RWPE2 (cell line): ENCODE results near the gene SORCS2.

ENCODE experiments used
- ATAC-seq: fragments of 200-7000 bp; cut with Tn5 transposase; 3 replicates; pipeline ENCODE4 v1.9.1; 2021; ENCODE audit warnings: low read depth
- DNase-seq: peaks from one replicate; pipeline ENCODE4 v3.0.0-alpha.2; 2020; ENCODE audit warnings: low spot score
- H3K27ac ChIP-seq: fragments of 450-650 bp; 2 replicates; pipeline ENCODE4 v1.5.1; 2017; ENCODE audit warnings: mild to moderate bottlenecking; ENCODE audit not compliant: poor library complexity, severe bottlenecking
- H3K27me3 ChIP-seq: fragments of 250-450 bp; sonication (Bioruptor Pico); 2 replicates; pipeline ENCODE4 v1.5.1; 2021; ENCODE audit warnings: mild to moderate bottlenecking, moderate library complexity; ENCODE audit not compliant: insufficient read depth, poor library complexity, severe bottlenecking
- H3K36me3 ChIP-seq: fragments of 250-450 bp; sonication (Bioruptor Pico); 2 replicates; pipeline ENCODE4 v1.5.1; 2020; ENCODE audit warnings: low read depth, mild to moderate bottlenecking, moderate library complexity
- H3K4me1 ChIP-seq: fragments of 250-450 bp; sonication (Bioruptor Pico); 2 replicates; pipeline ENCODE4 v1.5.1; 2021; ENCODE audit warnings: mild to moderate bottlenecking, moderate library complexity; ENCODE audit not compliant: insufficient read depth, poor library complexity, severe bottlenecking
- H3K4me3 ChIP-seq: fragments of 250-450 bp; sonication (Bioruptor Pico); 2 replicates; pipeline ENCODE4 v1.5.1; 2021; ENCODE audit warnings: mild to moderate bottlenecking, moderate library complexity; ENCODE audit not compliant: severe bottlenecking
- H3K9me3 ChIP-seq: fragments of 250-450 bp; sonication (Bioruptor Pico); 2 replicates; pipeline ENCODE4 v1.5.1; 2021; ENCODE audit warnings: mild to moderate bottlenecking, moderate library complexity; ENCODE audit not compliant: severe bottlenecking
- TF ChIP-seq, protein P1 (sequence below): fragments of 450-650 bp; IDR thresholded peaks from one replicate; pipeline ENCODE4 v1.5.1; 2017; ENCODE audit warnings: mild to moderate bottlenecking, moderate library complexity; ENCODE audit not compliant: poor library complexity, severe bottlenecking

SORCS2 gene

DNA sequence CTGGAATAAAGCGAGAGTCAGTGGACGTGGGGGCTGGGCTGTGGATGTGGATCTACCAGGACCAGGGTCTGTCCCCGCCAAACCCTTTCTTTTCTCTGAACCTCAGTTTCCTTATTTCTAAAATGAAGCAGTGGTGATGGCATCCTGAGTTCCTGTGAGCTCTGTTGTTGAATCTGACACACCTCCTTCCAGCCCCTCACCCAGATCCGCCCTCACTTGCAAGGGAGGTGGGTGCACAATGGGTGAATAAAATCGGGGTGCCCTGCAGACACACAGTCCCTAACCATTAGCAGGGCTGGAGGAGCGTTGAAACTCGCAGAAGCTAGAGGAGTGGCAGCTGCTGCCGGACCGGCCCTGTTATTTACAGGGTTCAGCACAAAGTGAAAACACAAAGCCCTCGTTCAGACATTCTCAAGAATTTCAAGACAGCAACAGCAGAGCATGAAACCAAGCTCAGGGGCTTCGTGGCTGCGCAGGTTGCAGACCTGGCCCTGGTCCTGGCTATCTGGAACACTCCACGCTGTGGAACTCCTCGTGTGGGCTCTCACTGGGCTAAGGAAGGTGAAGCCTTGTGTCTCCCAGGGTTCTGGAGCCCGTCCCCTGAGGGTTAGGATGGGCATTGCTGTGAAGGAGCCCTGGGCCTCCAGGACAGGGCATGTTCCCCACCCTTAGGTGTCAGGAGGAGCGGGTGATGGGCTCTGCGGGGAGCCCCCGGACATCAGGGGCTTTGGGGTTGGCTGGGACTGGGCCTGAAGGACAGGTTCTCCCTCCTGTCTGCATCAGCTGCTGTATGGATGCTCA lies 199.5 kb downstream of the SORCS2 start:
- H3K27me3 ChIP-seq, result no peaks in the 10 kb centered on the region
- no peak overlapping the region for H3K4me3 ChIP-seq
- peaks cover 5% of the 10 kb centered on the region for H3K4me1 ChIP-seq
- no peaks in the 10 kb centered on the region for H3K9me3 ChIP-seq
- DNase-seq, result no peak
- H3K27ac ChIP-seq, result no peak overlapping the region
- TF ChIP-seq, protein P1, sequence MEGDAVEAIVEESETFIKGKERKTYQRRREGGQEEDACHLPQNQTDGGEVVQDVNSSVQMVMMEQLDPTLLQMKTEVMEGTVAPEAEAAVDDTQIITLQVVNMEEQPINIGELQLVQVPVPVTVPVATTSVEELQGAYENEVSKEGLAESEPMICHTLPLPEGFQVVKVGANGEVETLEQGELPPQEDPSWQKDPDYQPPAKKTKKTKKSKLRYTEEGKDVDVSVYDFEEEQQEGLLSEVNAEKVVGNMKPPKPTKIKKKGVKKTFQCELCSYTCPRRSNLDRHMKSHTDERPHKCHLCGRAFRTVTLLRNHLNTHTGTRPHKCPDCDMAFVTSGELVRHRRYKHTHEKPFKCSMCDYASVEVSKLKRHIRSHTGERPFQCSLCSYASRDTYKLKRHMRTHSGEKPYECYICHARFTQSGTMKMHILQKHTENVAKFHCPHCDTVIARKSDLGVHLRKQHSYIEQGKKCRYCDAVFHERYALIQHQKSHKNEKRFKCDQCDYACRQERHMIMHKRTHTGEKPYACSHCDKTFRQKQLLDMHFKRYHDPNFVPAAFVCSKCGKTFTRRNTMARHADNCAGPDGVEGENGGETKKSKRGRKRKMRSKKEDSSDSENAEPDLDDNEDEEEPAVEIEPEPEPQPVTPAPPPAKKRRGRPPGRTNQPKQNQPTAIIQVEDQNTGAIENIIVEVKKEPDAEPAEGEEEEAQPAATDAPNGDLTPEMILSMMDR, result no peak
- no peak for ATAC-seq
- H3K36me3 ChIP-seq, result no peaks in the 10 kb centered on the region

DNA sequence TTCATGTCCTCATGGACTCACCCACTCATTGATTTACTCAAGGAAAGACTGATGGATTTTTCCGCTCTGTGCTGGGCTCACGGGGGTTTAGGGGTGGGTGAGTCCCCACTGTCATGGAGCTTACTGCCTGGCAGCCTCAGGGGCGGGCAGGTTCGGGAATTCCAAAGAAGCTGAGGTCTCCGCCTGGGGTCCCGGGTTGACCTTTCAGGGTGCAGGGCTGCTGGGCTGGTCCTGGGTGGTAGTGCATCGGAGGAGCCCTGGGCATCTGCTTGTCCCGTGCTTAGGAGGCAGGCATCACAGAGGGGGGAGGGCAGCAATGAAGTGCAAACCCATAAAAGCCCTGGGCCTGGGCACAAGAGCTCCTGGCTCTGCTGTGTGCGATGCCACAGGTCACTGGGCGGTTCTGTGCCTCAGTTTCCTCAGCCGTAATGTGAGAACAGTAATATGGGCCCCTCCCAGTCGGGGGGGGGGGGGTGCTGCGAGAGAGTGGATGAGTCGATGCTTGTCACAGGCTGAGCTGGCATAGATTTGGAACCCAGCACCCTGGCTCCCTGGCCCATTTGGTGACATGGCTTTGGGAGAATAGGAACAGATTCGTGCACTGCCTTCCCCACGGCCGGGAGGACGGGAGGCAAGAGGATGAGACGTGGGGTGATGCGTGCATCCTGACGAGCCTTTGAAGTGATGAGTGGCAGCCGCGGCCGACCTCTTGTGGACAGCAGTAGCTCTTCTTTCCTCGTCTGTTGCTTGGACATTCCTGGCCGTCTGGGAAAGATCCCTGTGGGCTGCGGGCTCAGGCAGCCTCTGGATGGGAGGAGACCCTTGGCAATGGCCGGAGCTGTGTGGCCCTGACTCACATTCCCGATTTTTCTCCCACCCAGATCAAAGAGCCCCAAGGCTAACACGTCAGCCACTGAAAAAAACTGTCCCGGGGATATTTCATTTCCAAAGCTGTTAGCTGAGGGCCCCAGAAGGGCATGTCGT lies 200.4 kb downstream of the SORCS2 start:
- TF ChIP-seq, protein P1, result no peak
- no peaks in the 10 kb centered on the region for H3K36me3 ChIP-seq
- no peak overlapping the region for H3K4me3 ChIP-seq
- peaks cover 14% of the 10 kb centered on the region for H3K4me1 ChIP-seq
- H3K27me3 ChIP-seq, result no peaks in the 10 kb centered on the region
- H3K9me3 ChIP-seq, result no peaks in the 10 kb centered on the region
- no peak for ATAC-seq
- no peak overlapping the region for H3K27ac ChIP-seq
- DNase-seq, result no peak

DNA sequence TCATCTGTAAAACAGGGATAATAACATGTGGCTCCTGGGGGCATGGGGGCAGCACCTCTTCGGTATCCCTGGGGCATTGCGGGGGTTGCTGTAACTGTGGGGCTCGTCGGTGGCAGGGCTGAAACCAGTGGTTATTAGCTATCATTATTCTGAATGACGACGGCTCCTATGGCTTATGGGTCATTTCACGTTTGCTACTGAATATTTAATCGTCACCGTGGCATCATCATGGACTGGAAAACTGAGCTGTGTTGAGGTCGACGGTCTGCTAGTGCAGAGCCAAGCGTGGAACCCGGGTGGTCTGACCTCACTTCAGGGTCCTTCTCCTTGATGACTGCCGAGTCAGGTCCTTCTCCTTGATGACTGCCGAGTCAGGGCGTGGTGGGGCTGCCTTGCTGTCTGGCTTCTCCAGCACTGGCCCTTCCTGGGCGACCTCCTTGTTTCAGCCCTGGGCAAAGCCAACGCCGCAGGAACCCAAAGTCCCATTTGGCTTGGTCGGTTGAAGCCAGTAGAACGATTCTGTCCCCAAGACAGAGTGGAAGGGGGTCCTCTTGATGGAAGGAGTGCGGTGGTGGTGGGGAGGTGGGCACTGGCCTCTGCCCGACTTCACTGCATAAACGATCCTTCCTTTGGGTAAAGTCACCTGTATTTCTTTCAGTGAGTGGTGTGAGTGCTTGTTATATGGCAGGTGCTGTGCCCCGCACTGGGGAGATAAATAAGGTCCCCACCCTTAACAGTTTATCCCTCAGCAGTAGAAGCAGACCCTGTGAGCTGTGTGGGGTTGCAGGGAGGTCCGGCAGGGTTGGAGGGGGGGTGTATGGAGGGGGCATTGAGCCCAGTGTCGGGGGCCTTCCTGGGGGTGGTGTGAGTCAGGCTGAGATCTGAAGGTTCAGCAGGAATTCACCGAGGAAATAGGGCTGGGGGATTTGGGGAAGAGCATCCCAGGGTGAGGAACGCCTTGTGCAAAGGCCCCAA lies 201.6 kb downstream of the SORCS2 start:
- no peaks in the 10 kb centered on the region for H3K27me3 ChIP-seq
- DNase-seq (peak; percentile 38), ATAC-seq (no peak)
- no peaks in the 10 kb centered on the region for H3K36me3 ChIP-seq
- TF ChIP-seq, protein P1, result no peak
- H3K4me1 ChIP-seq, result peaks cover 24% of the 10 kb centered on the region
- H3K27ac ChIP-seq, result no peak overlapping the region
- no peak overlapping the region for H3K4me3 ChIP-seq
- H3K9me3 ChIP-seq, result no peaks in the 10 kb centered on the region

DNA sequence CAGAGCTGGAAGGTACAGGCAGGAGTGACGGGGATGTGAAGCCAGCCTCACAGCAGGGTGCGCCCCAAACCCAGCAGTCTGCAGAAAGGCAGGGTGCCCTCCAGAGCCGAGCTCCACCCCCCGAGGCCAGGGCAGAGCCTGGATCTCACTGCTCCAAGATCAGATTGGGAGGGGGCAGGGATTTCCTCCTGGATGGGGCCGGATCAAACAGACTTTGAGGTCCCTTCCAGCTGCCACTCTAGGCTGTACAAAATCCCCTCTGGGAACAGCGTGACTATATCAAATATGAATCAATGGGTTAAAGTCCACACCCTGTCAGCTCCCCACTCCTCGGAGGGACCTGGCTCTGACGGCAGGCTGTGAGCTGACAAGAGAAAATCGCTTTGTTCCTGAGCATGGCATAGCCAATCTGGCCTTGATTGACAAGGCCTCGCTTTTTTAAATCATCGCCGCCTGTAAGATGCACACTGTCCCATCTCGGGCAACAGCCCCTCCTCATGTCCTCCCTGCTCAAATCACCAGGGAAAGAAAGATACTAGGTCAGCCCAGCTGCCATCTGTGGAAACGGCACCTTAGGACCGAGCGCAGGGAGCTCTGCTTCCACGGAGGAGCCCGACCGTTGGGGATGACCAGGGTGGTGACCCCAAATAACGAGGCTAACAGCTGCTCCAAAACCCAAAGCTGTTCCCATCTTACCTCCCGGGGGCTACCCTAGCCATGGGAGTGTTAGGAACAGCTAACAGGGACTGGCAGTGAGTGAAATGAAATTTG lies 202.5 kb downstream of the SORCS2 start:
- H3K27ac ChIP-seq, result no peak overlapping the region
- TF ChIP-seq, protein P1, result no peak
- peaks cover 24% of the 10 kb centered on the region for H3K4me1 ChIP-seq
- H3K36me3 ChIP-seq, result no peaks in the 10 kb centered on the region
- no peaks in the 10 kb centered on the region for H3K9me3 ChIP-seq
- DNase-seq, result peak; percentile 61
- ATAC-seq, result no peak
- no peaks in the 10 kb centered on the region for H3K27me3 ChIP-seq
- no peak overlapping the region for H3K4me3 ChIP-seq
